SK-N-DZ (cell line): ENCODE results near the gene NR5A1.
A peak's percentile ranks its signal among the peaks of the same experiment; 100 is the strongest.

Source experiments
- DNase-seq: peaks from one replicate; pipeline ENCODE4 v3.0.0-alpha.2; 2015; ENCODE audit warnings: low spot score

Gene NR5A1

GRCh38 chr9:124457887-124458431 lies 49.2 kb downstream of the NR5A1 start:
- DNase-seq, result no peak

GRCh38 chr9:124457079-124457886 lies 49.9 kb downstream of the NR5A1 start:
- DNase-seq, result no peak

DNA sequence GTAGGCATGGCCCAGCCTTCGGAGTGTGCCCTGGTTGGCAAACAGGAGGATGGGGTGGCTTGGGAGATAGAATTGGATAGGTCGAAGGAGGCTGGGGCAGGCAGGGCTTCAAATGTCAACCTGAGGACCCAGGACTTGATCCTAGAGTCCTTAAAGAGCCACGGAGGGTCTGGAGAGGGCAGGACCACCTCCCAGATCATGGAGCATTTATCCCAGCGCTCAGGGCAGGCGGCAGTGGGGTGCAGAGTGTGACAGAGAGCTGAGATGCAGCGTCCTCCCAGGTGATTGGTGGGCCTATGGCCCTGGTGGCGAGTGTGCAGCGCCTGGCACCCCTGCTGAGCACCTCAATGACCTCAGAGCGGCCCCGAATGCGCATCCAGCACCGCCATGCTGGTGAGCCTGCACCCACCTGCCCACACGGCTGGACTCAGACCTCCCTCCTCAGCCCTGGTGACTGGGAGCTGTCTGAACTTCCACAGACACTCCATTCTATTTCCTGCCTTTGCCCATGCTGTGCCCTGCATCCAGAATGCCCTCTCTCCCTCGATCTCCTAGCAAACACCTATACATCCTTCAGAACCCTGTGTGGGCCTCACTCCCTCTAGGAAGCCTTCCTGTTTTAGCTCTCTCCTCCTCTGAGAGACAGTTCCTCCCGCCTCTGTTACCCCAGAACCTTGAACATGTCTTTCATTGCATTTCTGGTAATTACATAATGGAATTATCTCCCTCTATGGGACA lies 50.7 kb downstream of the NR5A1 start:
- no peak for DNase-seq

- DNase-seq, result no peak
Observed at GRCh38 chr9:124455820-124456219, 51.4 kb downstream of the NR5A1 start.

DNA sequence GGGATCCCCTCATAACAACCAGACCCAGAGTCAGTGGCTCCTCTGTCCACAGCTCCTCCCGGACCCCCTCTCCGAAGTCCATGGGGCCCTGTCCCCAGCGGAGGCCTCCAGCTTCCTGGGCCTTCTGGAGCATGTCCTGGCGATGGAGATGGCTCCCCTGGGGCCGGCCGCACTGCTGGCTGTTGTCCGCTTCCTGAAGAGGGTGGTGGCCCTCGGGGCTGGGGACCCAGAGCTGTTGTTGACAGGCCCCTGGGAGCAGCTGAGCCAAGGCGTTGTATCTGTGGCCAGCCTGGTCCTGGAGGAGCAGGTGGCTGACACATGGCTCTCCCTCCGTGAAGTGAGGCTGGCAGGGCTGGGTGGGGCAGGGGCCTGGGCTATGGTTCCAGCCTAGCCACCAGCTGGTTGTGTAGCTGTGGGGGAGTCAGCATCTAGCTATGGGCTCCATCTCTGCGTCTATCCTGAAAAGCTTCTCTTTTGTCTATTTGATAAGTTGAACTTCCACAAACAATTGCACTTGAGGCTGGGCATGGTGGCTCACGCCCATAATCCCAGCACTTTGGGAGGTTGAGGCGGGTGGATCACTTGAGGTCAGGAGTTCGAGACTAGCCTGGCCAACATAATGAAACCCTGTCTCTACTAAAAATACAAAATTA lies 52.3 kb downstream of the NR5A1 start:
- no peak for DNase-seq

- DNase-seq, result no peak
Observed at GRCh38 chr9:124454296-124454695, 52.9 kb downstream of the NR5A1 start.

GRCh38 chr9:124453586-124454191 lies 53.5 kb downstream of the NR5A1 start:
- no peak for DNase-seq

DNA sequence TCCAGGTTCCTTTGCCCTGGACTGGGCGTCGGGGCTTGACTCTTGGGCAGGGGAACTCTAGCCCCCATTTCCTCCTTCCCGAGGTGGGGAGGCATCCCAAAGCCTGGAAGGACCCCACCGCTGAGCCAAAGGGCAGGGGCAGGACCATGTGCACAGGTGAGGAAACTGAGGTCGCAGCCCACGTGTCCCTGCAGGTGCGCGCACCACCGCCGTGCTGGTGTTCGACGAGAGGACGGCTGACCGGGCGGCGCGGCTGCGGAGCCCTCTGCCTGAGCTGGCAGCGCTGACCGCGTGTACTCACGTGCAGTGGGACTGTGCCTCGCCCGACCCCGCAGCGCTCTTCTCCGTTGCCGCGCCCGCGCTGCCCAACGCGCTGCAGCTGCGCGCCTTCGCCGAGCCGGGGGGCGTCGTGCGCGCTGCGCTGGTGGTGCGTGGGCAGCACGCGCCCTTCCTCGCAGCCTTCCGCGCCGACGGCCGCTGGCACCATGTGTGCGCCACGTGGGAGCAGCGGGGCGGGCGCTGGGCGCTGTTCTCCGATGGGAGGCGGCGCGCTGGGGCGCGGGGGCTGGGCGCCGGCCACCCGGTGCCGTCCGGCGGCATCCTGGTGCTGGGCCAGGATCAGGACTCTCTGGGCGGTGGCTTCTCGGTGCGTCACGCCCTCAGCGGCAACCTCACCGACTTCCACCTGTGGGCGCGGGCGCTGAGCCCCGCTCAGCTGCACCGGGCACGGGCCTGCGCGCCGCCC lies 54.2 kb downstream of the NR5A1 start:
- DNase-seq, result no peak

GRCh38 chr9:124452326-124452725 lies 54.9 kb downstream of the NR5A1 start:
- no peak for DNase-seq

DNA sequence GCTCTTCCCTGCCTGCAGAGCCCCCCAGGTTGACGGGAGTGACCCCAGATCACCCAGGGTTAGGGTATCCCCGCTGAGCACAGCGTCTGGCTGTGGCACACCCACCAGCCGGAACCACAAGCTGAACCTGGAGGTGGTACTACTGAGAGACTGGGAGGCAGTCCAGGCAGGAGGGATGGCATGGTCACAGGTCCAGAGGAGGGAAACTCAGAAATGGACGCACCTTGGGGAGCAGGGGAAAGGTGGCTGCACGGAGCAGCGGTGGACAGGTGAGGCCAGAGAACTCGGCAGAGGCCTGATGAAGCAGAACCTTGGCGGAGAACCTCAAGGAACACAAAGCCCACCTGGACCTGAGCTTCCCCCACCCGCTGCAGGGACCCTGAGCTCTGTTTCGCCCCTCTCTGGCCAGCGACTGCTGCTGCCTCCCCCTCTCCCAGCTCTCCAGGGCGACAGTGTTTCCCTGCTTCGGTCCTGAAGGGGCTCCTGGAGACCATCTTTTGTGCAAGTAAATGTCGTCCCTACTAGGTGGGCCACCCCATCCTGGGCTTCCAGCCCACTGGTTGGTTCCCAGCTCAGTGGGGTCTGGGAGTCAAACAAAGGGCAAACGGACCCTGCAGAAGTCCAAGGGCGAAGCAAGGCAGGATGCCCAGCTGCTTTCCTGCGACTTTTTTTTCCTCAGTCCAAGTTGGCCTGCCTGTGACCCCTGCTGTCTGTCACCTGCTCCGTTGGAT lies 56.1 kb downstream of the NR5A1 start:
- no peak for DNase-seq

DNA sequence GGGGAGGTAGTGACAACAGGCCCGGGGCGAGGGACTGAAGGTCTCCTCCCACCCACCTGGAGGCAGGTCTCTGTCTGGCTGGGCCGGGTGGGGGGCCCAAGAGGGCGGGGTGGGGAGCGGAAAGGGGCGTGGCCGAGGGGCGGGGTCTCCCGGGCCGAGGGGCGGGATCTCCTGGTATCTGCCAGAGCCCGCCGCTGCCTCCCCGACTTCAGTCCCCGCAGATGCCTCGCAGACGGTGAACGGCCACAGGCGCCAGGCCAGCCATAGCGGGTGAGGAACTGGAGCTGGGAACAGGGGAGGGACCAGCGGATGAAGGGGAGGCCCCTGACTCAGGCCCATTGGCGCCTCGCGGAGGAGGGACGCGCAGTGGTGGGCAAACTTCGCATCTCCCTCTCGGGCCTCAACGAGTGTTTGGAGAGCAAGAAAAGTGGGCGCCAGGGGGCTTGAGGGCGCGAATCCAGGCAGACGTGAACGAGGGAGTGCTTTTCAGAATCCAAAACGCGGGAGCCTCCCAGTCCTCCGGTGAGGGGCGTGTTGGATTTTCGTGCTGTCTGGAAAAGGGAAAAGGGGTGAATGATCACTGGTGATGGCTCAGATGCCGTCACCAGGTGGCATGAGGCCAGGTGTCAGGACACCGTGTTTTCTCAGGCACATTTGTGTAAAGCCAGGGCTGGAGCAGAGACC lies 56.8 kb downstream of the NR5A1 start, which contains the start of gene ADGRD2:
Gene ADGRD2 (plus strand): TSS at position 211 of the 684 bp plus-strand sequence. CDS start 1,216 bp downstream, outside the sequence.
- peak; percentile 69 for DNase-seq

DNA sequence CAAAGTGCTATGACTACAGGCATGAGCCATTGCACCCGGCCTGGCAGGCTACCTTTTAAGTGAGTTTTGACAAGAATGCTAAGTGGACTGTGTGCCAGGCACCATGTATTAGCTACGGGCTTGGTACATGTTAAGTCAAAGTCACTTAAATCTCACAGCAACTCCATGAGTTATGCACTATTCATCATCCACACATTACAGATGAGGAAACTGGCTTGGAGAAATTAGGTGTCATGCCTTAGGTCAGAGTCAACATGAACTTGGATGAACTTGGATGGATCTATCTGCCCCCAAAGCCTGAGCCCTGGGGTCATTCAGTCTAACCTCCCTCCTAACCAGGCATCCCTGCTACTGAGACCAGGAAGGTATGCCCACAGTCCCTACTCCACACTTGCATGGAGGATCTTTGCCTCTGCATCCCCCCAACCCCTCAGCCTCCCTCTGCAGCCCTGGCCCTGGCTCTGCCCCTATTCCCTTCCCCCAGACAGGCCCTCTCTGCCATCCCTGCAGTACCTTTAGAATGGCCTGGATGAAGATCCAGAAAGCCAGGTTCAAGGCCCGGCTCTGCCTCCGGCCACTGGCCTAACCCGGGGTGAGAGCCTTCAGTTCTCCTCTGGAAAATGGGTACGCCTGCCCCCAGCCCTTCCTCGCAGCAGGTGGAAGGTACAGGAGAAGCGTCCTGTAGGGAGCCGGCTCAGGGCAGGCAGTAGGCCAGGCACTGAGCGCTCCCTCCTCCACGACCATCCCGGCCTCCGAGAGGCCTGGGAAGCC lies 57.6 kb downstream of the NR5A1 start:
- no peak for DNase-seq

- DNase-seq, result no peak
Observed at GRCh38 chr9:124448019-124448418, 59.2 kb downstream of the NR5A1 start.

DNA sequence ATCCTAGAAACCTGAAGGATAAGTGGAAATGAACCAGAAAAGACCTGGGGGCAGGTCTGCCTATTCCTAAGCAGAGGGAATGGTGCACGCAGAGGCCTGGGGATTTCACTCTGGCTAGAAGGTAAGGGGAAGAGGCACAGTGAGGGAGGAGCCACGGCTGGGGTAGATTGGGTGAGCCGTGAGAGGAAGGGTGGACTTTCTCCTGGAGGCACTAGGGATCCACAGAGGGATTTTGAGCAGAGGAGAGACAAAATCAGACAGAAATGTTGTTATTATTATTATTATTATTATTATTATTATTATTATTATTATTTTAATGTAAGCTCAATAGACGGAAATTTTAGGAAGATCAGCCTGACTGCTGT lies 59.9 kb downstream of the NR5A1 start:
- DNase-seq, result no peak

- no peak for DNase-seq
Observed at GRCh38 chr9:124444166-124444565, 63.0 kb downstream of the NR5A1 start.

DNA sequence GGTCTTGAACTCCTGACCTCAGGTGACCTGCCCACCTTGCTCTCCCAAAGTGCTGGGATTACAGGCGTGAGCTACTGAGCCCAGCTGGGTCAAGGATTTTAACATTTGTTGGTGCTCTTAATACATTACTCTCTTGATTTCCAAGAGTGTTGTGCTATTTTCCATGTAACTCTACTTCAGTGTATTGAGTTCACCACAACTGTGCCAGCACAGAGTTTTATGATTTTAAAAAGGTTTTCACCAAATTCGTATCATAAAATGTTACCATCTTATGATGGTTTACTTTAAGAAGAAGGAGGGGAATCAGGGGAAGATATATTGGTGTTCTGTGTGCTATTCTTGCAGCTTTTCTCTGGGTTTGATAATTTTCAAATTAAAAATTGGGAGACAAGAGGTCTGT lies 63.6 kb downstream of the NR5A1 start:
- DNase-seq, result no peak

- DNase-seq, result no peak
Observed at GRCh38 chr9:124442826-124443225, 64.4 kb downstream of the NR5A1 start.

DNA sequence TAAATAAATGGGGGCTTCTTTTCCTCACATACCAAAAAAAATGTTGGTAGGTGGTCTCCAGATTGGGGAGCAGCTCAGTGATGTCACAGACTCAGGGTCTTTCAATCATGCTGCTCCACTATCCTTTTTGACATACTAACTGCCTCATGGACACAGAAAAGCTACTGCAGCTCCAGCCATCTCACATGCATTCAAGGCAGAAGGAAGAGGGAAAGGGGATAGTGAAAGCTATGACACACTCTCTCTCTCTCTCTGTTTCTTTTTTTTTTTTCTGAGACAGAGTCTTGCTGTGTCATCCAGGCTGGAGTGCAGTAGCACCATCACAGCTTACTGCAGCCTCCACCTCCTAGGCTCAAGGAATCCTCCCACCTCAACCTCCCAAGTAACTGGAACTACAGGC lies 64.8 kb downstream of the NR5A1 start:
- DNase-seq, result no peak

DNA sequence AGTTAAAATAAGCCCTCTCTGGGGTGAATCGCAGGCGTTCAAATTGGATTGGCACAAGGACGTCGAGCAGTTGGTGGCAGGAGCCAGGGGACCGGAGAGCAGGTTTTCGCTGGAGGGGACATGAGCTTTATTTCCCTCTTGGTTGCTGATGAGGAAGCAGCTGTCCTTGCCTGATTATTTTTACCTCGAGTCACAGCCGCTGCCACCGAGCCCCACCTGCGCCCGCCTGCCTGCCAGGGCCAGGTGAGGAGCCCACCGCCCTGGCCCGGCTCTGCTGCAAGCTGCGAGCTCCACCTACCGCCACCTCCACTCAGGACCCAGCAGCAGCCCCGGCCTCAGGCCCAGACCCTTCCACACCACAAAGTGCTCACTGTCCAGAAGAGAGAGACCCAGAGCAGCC lies 65.9 kb downstream of the NR5A1 start:
- no peak for DNase-seq
